Measurements from ENCODE around the gene FAM193A.
"Not testable (repeated sequence)": the region's sequence is repeated elsewhere in the genome, so short reads cannot be mapped to it uniquely, and the experiment has no call there.

FAM193A gene

DNA sequence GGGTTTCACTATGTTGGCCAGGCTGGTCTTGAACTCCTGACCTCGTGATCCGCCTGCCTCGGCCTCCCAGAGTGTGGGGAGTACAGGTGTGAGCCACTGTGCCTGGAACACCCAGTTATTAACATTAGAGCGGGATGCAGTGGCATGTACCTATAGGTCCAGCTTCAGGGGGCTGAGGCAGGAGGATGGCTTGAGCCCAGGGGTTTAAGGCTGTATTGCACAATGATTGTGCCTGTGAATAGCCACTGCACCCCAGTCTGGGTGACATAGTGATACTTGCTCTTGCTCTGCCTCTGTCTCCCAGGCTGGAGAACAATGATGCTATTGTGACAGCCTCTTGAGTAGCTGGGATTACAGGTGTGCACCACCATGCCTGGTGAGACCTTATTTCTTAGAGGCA is 39.8 kb downstream of the FAM193A start:
- DNase-seq, result no peak

DNA sequence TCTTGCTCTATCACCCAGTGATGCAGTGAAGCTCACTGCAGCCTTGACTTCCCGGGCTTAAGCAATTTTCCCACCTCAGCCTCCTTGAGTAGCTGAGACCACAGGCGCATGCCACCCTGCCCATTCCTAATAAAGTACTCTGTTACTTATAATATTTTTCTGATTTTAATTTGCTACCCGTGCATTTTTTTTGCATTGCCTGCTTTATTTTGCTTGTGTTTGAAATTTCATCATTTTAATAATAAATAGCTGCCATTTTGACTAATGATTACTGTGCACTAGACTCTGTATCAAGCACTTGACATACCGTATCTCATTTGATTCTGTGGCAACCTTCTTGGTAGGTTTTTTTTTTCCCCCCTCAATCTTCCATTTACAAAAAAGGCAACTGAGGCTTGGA is 41.7 kb downstream of the FAM193A start:
- no peak for DNase-seq

DNA sequence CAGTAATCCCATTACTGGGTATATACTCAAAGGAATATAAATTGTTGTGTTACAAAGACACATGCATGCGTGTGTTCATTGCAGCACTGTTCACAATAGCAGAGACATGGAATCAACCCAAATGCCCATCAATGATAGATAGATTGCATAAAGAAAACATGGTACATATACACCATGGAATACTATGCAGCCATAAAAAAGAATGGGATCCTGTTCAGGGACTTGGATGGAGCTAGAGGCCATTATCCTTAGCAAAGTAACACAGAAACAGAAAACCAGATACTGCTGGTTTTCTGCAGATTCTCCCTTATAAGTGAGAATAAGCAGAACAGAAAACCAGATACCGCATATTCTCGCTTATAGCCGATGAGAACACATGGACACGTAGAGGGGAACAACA is 43.5 kb downstream of the FAM193A start:
- no peak for DNase-seq

DNA sequence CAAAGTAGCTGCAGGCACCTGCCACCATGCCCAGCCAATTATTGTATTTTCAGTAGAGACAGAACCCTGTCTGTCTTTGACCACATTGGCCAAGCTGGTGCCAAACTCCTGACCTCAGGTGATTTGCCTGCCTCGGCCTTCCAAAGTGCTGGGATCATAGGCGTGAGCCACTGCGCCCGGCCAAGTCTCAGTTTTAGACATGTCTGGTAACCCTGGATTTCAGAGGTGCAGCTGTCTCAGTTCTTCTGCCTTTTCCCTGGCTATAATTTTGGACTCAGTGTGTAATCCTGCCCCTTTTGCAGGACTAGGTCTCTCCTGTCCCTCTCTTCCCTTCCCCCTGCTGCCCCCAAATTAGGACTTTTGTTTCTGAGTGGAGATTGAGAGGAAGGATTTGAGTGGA is 46.6 kb downstream of the FAM193A start:
- DNase-seq, result no peak

DNA sequence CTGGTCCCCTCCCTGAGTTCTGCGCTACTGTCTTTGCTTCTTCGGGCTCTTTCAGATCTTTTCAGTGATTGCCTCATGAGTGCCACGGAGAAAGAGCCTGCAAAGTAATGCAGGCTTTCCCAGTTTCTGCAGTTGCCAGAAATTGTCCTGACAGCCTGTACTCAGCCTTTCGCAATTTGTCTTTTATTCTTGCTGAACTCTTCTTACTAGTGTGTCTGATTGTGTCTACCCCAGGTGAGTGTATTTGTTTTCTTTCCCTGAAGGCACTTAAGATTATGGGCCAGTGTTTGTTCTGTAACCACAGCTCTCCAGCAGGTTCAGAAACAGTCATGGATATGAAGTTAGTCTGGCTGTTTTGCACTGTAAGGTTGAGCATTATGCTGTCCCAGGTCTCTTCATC is 47.1 kb downstream of the FAM193A start:
- DNase-seq, result no peak

DNA sequence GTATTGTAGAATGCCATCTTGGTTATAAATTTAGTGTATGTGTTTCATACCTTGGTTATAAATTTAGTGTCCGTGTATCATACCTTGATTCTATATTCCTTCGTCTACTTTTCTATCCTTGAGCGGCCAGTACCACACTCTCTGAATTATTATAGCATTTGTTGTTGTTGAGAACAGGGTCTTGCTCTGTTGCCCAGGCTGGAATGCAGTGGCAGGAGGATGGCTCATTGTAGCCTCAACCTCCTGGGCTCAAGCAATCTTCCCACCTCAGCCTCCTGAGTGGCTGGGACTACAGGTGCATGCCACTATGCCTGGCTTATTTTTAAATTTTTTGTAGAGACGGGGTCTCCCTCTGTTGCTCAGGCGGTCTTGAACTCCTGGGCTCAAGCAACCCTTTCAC is 50.1 kb downstream of the FAM193A start:
- no peak for DNase-seq

DNA sequence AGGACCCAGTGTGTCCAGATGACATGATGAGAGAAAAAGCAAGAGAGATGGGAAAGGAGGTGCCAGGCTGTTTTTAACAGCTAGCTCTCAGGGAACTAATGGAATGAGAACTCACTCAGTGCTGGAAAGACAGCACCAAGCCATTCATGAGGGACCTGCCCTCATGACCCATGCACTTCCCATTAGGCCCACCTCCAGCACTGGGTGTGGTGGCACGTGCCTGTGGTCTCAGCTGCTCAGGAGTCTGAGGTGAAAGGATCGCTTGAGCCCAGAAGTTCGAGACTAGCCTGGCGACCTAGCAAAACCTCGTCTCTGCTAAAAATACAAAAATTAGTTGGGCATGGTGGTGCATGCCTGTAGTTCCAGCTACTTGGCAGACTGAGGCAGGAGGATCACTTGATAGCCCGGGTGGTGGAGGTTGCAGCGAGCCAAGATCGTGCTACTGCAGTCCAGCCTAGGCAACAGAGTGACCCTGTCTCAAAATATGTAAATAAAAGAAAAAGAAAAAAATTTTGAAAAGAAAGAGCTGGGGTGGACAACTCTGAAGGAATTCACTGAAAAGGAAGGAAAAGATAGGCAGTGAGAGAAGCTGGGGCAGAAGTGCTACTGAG is 50.9 kb downstream of the FAM193A start:
- DNase-seq, result no peak

DNA sequence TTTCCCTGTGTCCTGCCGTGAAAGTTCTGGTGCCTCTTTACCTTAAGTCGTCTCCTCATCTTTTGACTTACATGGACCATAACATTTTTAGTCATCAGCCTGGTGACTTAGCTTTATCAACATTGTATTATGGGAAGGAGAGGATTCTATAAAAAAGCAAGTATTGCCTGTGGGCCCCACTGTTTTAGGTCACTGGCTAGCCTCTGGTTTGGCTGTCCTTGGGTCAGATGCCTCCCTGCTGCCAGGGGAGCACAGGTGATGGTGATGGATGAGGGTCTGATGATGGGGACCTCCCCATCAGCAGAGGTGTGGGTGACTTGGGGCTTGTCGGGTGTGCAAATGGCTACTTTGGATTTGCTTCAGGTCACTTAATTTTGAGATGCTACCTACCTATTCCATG is 51.8 kb downstream of the FAM193A start:
- DNase-seq, result no peak

DNA sequence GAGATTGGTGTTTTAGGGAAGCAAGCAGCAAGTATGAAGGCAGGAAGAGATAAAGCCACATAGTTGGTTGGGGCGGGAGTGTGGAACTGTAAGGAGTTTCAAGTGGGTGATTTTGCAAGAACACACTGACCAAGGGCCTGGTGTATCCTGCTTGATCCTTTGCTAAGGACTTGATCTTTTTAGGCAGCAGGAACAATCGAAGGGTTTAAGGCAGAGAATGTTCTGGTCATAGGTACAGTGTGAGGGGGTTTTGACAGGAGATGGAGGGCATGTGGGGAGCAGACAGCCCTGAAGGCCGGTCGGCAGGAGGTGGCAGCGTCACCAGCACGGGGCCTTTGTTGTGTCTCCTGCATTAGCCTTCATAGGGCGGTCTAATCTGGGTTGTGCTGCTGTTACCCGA is 54.7 kb downstream of the FAM193A start:
- no peak for DNase-seq

DNA sequence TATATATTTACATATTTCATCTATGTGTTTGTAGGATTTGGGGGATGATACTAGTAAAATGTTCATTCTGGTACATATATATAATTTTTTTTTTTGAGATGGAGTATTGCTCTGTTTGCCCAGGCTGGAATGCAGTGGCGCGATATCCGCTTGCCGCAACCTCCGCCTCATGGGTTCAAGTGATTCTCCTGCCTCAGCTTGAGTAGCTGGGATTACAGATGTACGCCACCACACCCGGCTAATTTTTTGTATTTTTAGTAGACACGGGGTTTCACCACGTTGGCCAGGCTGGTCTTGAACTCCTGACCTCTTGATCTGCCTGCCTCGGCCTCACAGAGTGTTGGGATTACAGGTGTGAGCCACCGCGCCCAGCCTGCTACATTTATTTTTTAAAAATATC is 55.6 kb downstream of the FAM193A start:
- not testable (repeated sequence) for DNase-seq

DNA sequence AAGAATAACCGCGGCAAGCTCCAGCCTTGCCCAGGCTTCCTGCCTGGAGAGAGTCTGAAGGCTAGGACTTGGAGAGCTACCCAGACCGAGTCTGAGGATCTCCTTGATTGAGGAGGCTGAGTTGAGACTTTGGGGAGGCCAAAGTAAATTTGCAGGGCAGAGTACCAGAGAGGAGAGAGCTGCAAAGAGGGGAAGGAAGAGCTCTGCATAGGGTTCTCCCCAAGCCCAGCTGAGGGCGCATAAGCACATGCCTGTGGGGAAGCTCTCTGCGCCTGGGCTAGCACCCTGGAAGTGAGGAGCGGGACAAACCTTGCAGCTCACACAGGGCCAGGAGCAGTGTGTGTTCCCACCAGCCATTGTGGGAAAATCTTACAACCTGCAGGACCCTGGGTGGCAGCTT is 56.1 kb downstream of the FAM193A start:
- DNase-seq, result no peak

DNA sequence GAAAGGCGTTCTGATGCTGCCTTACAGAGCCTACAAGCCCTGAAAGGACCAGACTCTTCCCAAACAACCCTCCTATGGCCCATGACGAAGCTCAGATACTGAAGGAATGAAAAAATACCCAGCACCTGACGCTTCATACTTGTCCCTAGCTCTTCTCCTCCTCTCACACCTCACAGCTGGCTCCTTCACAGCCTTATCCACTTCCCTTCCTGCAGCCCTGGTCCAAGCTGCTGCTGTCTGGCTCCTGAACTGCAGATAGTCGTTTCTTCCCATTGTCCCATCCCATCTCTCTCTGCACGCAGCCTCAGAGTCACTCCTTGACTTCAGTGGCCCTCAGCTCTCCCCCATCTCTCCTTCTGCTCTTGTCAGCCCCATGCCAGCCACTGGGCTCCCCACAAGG is 56.6 kb downstream of the FAM193A start:
- DNase-seq, result no peak

DNA sequence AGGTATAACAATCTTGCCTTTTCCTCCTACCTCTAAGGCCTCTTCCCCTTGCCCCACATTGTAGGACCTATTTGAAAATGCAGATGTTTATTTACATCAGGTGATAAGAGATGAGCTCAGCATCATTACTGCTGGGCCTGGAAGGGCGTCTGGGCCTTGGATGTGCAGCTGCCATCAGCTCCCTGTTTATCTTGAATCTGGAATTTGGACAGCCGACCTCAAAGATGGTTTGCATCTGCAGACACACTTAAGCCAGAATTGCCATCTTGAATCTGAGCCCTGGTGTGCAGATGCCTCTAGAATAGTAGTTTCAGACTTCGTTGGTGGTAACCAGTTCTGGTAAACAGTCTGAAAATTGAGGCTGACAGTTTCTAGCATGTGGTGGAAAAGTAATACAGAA is 59.0 kb downstream of the FAM193A start:
- DNase-seq, result no peak

DNA sequence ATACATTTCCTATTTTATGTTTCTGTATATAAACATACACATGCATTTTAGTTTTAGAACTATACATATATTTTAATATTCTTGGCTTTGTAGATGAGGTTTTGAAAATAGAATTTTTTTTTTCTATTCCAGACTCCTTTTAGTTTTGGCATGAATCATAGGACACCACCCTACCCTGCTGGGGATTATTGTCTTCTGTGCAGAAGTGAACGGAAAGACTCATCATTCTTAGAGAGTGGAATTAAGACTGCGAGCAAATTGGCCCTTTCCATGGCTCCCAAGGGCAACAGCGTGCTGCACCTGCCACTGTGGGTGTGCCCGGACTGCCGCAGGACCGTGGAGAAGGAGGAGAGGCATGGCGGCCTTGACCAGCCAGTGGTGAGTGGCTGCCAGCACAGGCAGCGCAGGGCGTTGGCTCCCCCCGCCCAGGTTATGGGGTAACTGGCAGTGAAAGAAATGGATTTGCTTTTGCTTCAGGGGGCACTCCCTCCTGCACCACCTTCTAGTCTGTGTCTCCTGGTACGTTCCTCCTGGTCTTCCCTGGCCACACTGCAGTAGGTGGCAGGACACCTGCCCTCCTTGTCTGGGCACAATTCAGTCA is 59.6 kb downstream of the FAM193A start:
- DNase-seq, result no peak

DNA sequence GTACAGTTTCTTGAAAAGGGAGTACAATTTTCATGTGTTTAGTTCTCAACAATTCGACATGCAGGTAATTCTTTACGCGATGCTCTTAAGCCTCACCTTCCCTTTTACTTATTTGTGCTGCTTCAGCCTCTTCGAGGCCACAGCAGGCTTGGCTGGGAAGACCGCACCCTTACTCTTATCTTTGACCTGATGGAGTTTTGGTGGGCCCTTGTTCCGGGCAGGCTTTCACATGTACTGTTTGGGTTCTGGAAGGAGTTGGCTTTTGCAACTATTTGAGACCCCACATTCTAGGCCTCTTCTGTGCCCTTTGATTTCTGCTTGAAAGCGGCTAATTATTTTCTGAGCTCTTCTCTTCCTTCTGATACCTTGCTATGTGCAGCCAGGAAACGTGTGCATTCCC is 60.2 kb downstream of the FAM193A start:
- DNase-seq, result no peak

DNA sequence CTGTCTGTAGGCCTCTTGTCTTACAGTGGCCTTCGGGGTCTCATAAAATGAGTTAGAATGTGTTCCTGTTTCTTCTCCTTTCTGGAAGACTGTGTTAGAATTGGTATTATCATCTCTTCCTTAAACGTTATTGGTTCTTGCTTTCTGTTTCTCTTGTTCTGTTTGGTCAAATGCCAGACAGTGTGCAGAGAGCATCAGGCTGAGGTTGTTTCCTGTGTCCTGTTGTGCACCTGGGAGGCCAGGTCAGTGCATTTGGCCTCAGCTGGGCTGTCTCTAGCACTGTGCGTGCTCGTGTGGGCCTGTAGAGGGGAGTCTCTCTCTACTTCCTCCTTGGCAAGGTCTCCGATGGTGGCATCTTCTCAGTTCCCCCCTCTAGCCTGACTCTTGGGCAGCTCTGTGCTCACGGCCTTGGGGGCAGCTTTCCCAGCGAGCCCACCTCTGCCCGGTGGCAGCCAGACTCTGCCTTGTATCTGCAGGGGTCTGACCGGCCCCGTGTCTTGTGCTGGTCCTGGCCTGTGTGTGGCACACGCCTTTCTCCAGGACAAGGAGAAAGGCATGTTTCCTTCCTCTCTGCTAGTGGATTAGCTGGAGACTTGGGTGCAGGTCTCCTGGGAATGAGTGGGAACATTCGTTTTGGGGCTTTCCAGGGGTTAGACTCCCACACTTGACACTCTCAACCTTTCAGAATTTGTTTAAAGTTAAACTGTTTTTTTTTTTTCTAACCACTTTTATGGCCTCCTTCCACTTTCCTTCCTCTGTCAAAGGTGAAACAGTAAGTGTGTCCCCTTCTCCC is 62.3 kb downstream of the FAM193A start:
- no peak for DNase-seq

DNA sequence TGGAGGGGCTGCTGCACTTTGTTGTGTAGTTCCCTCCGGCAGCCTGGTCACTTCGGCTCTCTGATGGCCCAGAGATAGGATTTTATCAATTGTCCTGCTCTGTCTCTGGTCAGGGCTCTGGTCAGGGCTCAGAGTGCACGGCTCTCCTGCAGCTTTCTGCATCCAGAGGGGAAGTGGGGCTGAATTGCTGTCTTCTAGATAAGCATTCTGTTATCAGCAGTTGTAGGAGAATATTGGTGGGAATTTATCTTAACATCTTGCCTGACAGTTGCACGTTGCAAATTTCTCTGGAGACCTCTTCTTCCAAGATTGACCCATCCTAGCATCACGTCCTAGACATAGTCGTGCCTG is 62.8 kb downstream of the FAM193A start:
- no peak for DNase-seq

DNA sequence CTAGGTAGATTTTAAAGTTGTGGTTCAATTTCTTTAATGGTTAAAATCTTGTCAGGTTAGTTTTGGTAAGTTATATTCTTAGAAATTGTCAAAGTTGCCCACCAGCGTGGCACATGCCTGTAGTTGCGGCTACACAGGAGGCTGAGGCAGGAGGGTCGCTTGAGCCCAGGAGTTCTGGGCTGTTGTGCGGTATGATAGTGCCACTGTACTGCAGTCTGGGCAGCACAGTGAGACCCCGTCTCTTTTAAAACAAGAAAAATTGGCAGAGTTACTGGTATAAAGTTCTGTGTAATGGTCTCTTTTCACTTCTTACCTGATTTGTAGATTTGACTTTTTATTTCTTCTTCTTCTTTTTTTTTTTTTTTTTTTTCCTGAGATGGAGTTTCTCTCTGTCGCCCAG is 64.4 kb downstream of the FAM193A start:
- DNase-seq, result no peak

DNA sequence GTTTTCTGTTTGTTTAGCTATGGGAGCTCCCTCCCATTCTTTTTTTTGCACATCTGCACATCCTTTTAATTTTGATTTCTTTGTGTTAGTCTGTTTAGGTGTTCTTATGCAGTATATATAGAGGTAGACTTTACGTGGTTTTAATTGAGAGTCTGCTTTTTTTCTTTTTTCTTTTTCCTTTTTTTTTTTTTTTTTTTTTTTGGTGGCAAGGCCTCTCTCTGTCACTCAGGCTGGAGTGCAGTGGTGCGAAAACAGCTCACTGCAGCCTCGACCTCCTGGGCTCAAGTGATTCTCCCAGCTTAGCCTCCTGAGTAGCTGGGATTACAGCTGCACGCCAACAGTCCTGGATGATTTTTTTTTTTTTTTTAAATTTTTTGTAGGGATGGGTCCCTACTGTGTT is 68.2 kb downstream of the FAM193A start:
- DNase-seq, result no peak

DNA sequence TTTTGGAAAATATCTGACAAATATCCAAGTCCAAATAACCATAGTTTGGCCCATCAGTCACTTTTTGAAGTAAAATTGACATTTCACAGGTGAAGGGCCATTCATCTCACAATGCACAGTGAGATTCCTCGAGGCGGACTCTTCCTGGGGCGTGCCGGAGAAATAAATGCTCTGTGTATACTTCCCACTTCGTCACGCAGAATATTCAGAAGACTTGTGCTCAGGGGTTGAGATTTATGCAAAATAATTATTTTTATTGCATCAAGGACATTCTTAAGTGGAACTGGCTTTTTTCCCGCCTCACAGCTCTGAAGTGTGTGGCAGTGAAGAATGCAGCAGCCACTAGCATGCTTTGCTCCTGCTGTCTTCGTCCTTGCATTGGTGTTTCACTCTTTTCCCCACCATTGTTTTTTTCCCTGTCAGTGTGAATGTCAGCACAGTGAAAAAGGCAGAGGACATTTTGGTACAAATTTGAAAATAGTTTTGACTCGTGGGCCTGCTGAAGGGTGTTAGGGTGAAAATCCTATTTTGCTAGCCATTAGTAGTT is 70.6 kb downstream of the FAM193A start:
- DNase-seq, result no peak

DNA sequence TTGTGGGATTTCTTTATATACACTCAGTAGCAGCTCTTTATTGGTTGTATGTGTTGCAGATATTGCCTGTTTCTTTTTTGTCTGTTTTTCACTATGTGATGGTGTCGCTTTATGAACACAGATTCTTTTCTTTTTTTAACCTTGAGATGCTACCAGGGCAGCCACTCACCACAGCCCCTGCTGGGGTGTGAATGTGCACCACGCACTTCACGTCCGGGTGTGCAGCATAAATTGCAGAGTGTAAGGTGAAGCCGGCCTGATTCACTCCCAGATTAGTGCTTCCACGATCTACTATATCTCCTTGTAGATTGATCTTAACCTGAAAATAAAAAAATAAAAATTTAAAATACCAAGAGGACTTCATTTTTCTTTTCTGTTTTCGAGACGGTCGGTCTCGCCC is 71.4 kb downstream of the FAM193A start:
- no peak for DNase-seq

DNA sequence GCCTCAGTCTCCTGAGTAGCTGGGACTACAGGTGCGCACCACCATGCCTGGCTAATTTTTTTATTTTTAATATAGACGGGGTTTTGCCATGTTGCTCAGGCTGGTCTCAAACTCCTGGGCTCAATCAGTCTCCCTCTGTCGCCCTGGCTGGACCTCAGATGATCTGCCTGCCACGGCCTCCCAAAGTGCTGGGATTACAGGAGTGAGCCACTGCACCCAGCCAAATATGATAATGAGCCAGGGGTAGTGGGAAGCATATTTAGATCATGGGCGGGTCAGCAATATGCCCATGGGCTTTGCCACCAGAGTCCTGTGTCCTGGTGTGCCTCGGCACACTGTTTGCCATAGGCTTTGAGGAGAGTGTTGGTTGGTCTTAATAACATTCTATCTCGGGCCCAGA is 71.8 kb downstream of the FAM193A start:
- no peak for DNase-seq

DNA sequence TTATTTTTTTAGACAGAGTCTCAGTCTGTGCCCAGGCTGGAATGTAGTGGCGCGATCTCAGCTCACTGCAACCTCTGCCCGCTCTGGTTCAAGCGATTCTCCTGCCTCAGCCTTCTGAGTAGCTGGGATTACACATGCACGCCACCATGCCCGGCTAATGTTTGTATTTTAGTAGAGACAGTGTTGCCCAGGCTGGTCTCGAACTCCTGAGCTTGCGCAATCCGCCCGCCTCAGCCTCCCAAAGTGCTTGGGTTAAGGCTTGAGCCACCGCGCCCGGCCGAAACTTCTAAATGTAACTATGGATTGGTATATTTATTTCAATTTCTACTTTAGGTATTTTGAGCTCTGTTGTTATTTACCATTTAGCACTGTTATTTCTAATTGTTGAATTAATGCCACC is 79.4 kb downstream of the FAM193A start:
- no peak for DNase-seq

DNA sequence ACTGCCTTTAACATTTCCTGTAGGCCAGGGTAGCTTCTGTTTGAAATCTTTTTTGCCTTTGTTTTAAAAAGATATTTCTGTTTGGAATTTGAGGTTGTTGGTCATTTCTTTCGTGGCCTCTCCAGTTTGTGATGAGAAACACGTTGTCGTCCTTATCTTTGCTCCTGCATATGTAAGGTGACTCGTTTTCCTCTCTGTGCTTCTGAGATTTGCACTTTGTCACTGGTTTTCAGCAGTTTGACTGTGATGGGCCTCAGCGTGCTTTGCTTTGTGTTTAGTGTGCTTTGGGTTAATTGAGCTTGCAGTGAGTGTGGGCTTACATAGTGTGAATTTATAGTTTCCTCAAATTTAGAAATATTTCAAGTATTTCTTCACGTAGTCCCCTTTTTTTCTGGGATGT is 81.5 kb downstream of the FAM193A start:
- DNase-seq, result no peak

All from SIG-M5 (cell line).